DOHH2 (cell line): ENCODE measurements around the gene FSTL4.

Experiments used
- EZH2phosphoT487 ChIP-seq: fragments of 200-600 bp; sonication (generic); IDR thresholded peaks from 2 replicates; pipeline ENCODE4 v1.6.1; 2017; ENCODE audit warnings: borderline replicate concordance, mild to moderate bottlenecking, antibody characterized with exemption, low read length, moderate library complexity, mixed read lengths
- TF ChIP-seq, protein P1 (sequence below): fragments of 200-600 bp; sonication (generic); IDR thresholded peaks from one replicate; pipeline ENCODE4 v1.5.1; 2014; ENCODE audit warnings: antibody characterized with exemption, mild to moderate bottlenecking, low read depth, low read length; ENCODE audit not compliant: poor library complexity, severe bottlenecking

- TF ChIP-seq, protein P1, sequence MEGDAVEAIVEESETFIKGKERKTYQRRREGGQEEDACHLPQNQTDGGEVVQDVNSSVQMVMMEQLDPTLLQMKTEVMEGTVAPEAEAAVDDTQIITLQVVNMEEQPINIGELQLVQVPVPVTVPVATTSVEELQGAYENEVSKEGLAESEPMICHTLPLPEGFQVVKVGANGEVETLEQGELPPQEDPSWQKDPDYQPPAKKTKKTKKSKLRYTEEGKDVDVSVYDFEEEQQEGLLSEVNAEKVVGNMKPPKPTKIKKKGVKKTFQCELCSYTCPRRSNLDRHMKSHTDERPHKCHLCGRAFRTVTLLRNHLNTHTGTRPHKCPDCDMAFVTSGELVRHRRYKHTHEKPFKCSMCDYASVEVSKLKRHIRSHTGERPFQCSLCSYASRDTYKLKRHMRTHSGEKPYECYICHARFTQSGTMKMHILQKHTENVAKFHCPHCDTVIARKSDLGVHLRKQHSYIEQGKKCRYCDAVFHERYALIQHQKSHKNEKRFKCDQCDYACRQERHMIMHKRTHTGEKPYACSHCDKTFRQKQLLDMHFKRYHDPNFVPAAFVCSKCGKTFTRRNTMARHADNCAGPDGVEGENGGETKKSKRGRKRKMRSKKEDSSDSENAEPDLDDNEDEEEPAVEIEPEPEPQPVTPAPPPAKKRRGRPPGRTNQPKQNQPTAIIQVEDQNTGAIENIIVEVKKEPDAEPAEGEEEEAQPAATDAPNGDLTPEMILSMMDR, result no peak
- no peak for TF ChIP-seq EZH2phosphoT487
Measured at GRCh38 chr5:133236541-133236951, 375.8 kb downstream of the FSTL4 start.
